Subcutaneous abdominal adipose tissue (tissue), 5 donors: ENCODE measurements around the gene GSTA2.
"Not testable (repeated sequence)": the region's sequence is repeated elsewhere in the genome, so short reads cannot be mapped to it uniquely, and the experiment has no call there.

Experiments
- H3K27ac ChIP-seq: one replicate; pipeline ENCODE4 v1.7.0; 2013; ENCODE audit warnings: low read depth, mild to moderate bottlenecking, inconsistent platforms, low read length, moderate library complexity
- H3K27me3 ChIP-seq, 5 donors: one replicate each; pipeline ENCODE4 v1.7.0; 2013; ENCODE audit warnings: low read length in 5 of 5, inconsistent platforms in 1 of 5; ENCODE audit not compliant: control insufficient read depth in 5 of 5, insufficient read depth in 4 of 5
- H3K36me3 ChIP-seq, 5 donors: one replicate each; pipeline ENCODE4 v1.7.0; 2013; ENCODE audit warnings: low read length in 5 of 5; ENCODE audit not compliant: control insufficient read depth in 5 of 5, insufficient read depth in 5 of 5
- H3K4me1 ChIP-seq, 5 donors: one replicate each; pipeline ENCODE4 v1.7.0; 2013; ENCODE audit warnings: low read length in 5 of 5, mild to moderate bottlenecking in 3 of 5, moderate library complexity in 1 of 5; ENCODE audit not compliant: control insufficient read depth in 5 of 5, insufficient read depth in 5 of 5
- H3K4me3 ChIP-seq, 5 donors: one replicate each; pipeline ENCODE4 v1.7.0; 2013; ENCODE audit warnings: low read length in 5 of 5, low read depth in 1 of 5
- H3K9ac ChIP-seq, 5 donors: one replicate each; pipeline ENCODE4 v1.7.0; 2013; ENCODE audit warnings: low read length in 5 of 5, mild to moderate bottlenecking in 4 of 5, moderate library complexity in 3 of 5
- H3K9me3 ChIP-seq, 5 donors: one replicate each; pipeline ENCODE4 v1.7.0; 2013; ENCODE audit warnings: low read length in 5 of 5; ENCODE audit not compliant: control insufficient read depth in 5 of 5
- donor health status: healthy.
- donor health status: healthy.
- donor health status: healthy.
- donor health status: healthy.
- donor health status: healthy.

Gene GSTA2

DNA sequence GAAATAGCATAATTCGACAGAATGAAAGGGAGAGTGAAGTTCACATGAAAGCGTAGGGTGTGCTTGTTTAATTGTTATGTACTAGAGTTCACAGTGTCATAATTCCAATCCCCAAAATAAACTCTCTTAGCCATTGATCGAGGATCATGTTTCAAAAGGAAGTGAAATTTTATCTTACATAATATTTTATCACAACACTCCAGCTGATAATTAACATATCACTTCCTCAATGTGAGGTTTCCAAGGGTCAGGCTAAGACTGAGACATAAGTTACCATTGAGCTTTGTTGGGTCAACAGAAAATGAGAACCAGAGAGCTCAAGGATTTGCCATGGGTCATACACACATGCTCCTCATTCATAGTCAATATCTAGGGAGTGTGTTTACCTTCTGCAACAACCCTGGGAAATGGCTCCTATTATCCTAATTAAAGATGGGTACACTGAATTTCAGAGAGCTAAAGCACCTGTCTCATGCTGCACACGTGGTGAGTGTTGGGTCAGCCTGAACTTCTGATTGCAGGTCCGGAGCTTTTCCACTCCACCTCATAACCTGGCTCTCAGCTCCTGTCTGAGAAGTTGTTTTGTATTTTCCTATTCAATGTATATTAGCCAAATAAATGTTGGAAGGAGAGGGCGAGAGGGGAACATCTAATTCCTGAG, 3.0 kb downstream of the GSTA2 start:
- no peak overlapping the region for H3K9ac ChIP-seq
- H3K36me3 ChIP-seq, result no peaks in the 10 kb centered on the region
- H3K4me1 ChIP-seq, result no peaks in the 10 kb centered on the region
- no peaks in the 10 kb centered on the region for H3K27me3 ChIP-seq
- H3K9me3 ChIP-seq, result no peaks in the 10 kb centered on the region
- no peak overlapping the region for H3K4me3 ChIP-seq
- no peak overlapping the region for H3K27ac ChIP-seq

DNA sequence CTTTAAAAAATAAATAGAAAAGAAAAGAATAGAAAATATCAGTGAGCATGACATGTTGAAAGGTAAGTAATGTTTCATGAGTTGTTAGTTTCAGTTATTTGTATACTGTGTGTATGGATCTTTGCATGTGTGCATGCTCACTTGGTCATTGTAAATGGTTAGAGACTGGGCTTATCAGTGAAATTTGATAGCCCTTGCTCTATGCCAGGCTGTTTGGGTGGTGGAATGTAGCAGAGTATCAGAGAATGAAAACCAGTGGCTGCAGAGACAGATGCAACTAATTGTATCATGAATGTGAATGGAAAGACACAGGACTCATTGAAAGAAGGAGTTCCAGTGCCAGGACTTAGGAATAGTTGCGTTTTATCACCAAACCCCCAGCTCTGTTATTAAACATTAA, 4.2 kb downstream of the GSTA2 start:
- H3K4me1 ChIP-seq, result no peaks in the 10 kb centered on the region
- no peak overlapping the region for H3K4me3 ChIP-seq
- no peaks in the 10 kb centered on the region for H3K9me3 ChIP-seq
- H3K36me3 ChIP-seq, result no peaks in the 10 kb centered on the region
- H3K27me3 ChIP-seq, result no peaks in the 10 kb centered on the region
- no peak overlapping the region for H3K9ac ChIP-seq
- H3K27ac ChIP-seq, result no peak overlapping the region

DNA sequence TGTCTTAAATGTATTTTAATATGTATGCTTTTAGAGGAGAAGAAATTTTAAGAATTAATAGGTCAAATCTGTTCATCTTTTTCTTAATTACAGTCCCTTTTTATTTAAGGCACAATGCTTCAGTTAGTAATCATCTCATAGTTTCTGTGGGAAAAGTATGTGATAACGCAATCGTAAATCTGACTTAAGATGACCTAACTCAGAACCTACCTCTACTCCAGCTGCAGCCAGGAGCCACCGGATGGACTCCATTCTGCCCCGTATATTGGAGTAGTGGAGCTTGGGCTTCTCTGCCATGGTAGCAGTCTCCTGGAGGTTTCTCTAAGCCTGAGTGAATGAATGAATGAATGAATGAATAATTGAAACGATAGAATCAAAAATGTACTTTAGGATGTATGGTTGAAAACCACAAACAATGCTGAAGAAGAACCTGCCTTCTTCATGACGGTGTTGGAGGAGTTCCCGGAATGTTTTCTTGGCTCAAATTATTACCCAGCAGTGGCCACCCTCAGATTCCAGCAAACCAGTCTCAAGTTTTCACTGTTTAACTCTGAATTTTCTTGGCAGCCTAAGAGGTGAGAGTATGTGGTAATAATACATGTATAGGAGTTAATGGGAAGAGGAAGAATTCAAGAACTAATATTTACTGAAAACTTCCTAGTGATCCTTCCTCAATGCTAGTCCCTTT, 5.5 kb downstream of the GSTA2 start:
- not testable (repeated sequence) for H3K9ac ChIP-seq, H3K27me3 ChIP-seq, H3K9me3 ChIP-seq, H3K27ac ChIP-seq, H3K4me1 ChIP-seq, H3K4me3 ChIP-seq, H3K36me3 ChIP-seq

DNA sequence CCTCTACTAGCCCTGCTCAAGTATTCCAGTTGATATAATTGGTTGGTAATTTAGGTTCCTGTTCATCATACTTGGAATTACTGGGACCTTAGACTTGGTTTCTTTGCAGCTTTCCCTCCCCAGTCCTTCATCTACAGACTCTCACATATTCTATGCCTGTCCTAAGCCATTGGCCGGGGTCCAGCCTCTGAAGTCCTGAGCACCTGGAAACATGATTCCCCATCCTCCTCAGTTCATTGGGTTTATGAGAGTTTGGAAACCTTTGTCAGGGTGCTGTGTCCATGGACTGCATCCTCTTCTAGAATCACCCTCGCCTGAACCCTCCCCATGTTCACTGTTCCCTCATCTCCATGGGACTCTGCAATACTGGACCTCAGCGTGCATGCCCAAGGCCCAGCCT, 8.8 kb downstream of the GSTA2 start:
- H3K4me3 ChIP-seq, result no peak overlapping the region
- H3K9me3 ChIP-seq, result peaks cover 0 to 3% (median 0%) of the 10 kb centered on the region in 5 donors
- H3K27ac ChIP-seq, result no peak overlapping the region
- no peaks in the 10 kb centered on the region for H3K27me3 ChIP-seq
- no peak overlapping the region for H3K9ac ChIP-seq
- H3K36me3 ChIP-seq, result no peaks in the 10 kb centered on the region
- H3K4me1 ChIP-seq, result no peaks in the 10 kb centered on the region

DNA sequence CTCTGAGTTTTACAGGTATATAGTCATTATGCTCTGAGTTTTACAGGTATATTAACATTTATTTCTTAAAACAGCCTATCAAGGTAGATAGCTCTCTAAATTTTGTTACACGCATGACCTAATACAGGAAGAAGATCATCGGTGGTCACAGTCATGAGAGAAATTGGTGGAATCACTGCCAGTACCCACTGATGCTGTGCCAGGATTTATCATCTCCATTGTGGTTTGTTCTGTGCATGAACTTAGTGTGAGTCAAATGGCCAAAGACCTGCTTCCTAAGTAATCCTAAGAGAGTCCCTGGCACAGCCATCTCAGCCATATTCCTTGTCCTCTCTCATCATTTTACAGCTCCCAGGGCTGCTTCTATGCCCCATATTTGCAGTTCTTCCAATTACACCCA, 10.1 kb downstream of the GSTA2 start:
- H3K27ac ChIP-seq, H3K9me3 ChIP-seq, H3K4me3 ChIP-seq, H3K27me3 ChIP-seq, H3K4me1 ChIP-seq, H3K36me3 ChIP-seq, H3K9ac ChIP-seq: not testable (repeated sequence)

DNA sequence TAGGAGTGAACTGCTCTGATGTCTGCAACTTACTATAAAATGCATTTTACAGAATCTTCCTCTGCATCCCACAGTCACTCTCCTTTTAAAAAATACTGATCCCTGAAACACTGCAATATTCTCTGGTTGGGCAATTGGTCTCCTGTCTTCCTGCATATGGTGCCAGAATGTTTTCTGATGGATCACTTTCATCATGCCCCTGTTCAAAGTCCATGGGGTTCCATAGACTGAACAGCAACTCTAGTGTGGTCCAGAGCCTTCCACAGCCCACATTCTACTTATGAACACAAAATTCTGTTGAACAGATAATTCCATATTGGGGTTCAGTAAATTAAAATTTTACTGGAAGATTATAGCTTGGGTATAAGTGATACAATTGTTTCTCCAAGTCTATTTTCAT, 11.0 kb downstream of the GSTA2 start:
- peaks cover 0 to 3% (median 0%) of the 10 kb centered on the region in 5 donors for H3K9me3 ChIP-seq
- H3K4me3 ChIP-seq, result no peak overlapping the region
- no peaks in the 10 kb centered on the region for H3K27me3 ChIP-seq
- H3K9ac ChIP-seq, result no peak overlapping the region
- no peak overlapping the region for H3K27ac ChIP-seq
- H3K4me1 ChIP-seq, result no peaks in the 10 kb centered on the region
- H3K36me3 ChIP-seq, result no peaks in the 10 kb centered on the region

DNA sequence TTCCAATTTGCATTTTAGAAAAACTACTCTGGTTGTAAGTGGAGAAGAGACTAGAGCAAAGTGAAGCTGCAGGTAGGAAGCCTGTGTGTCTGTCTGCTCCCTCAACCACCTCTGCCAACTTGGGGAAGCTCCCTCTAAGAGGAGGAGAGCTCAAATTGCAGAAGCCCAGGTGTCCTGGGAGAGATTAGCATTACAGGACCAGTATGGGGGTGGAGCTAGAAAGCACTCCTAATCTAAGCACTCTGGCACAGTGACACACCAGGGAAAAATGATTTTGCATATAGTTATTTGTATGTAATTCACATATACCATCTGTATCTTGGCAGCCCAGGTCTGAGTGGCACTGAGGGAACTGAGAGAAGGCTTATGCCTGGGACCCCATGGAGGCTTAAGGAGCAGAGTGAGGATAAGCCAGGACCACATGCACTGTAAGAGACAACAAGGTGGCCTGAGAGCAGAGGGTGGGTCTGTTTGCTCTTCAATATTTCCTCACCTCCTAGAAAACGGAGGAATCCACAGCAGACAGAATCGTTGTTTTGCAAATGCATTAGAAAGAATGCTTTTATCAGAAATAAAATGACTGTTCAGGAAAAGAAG, 13.6 kb downstream of the GSTA2 start:
- Histone ChIP-seq H3K4me3 (no peak overlapping the region), H3K27me3 (no peaks in the 10 kb centered on the region), H3K4me1 (no peaks in the 10 kb centered on the region), H3K27ac (no peak overlapping the region), H3K9me3 (peaks cover 0 to 3% (median 0%) of the 10 kb centered on the region in 5 donors), H3K9ac (no peak overlapping the region), H3K36me3 (no peaks in the 10 kb centered on the region)

DNA sequence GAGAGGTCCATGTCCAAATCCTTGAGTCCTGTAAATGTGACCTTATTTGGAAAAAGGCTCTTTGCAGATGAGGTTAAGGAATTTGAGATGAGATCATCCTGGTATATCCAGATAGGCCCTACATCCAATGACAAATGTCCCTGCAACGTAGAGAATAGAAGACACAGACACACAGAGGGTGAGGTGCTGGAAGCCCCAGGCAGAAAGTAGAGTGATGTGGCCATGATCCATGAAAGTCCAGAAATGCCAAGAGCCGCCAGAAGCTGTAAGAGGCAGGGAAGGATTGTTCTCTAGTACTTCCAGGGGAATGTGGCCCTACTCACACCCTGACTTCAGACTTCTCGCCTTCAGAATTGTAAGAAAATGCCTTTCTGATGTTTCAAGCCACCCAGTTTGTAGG, 16.0 kb downstream of the GSTA2 start:
- H3K27me3 ChIP-seq, H3K36me3 ChIP-seq, H3K9me3 ChIP-seq, H3K9ac ChIP-seq, H3K27ac ChIP-seq, H3K4me3 ChIP-seq, H3K4me1 ChIP-seq: not testable (repeated sequence)

DNA sequence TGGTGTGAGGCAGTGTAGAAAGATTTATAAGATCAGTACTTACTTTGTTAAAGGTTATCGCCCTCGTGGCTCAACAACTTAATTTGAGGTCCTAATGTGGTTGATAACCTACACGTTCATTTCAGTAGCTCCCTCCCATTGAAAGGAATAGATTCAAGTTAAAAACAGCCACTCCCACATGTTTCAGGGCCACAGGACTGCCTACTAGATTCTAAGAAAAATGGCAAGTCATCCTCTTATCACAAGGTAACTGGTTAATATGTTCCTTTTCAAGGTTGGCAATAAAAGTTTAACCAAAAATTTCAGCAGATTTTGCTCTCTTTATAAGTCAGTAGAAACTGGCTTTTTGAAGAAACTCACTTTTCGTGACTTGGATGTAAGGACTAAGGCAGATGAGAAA, 17.1 kb downstream of the GSTA2 start:
- H3K9ac ChIP-seq, result no peak overlapping the region
- H3K9me3 ChIP-seq, result peaks cover 0 to 3% (median 0%) of the 10 kb centered on the region in 5 donors
- H3K27ac ChIP-seq, result no peak overlapping the region
- H3K4me3 ChIP-seq, result no peak overlapping the region
- H3K36me3 ChIP-seq, result no peaks in the 10 kb centered on the region
- no peaks in the 10 kb centered on the region for H3K27me3 ChIP-seq
- H3K4me1 ChIP-seq, result no peaks in the 10 kb centered on the region

DNA sequence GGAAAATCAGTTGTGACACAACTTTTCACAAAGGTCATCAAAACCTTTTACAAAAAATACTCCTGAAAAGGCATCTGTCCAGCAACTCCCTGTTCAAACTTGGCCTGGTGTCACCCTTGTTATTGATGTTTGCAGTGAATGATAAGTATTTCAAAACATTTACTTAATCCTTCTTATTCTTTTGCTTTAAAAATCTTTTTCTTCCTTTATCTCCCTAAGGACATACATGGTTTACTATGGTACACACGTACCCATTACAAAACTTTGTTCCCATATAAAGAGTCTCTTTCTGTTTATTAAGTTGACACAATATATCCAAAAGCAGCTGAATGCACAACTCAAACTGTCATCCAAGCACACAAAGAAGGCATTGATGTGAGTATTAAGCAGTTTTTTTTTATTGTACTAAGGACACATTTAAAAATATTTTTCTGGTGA, 17.5 kb downstream of the GSTA2 start:
- H3K4me3 ChIP-seq, result no peak overlapping the region
- H3K27ac ChIP-seq, result no peak overlapping the region
- no peaks in the 10 kb centered on the region for H3K4me1 ChIP-seq
- H3K27me3 ChIP-seq, result no peaks in the 10 kb centered on the region
- H3K9ac ChIP-seq, result no peak overlapping the region
- H3K9me3 ChIP-seq, result peaks cover 0 to 3% (median 0%) of the 10 kb centered on the region in 5 donors
- H3K36me3 ChIP-seq, result no peaks in the 10 kb centered on the region
